Upper lobe of right lung (tissue), 1 donor: Measurements from ENCODE around the gene OTOP3. TPM values are rescaled to one million over a fixed set of nuclear protein-coding genes. Genes with fewer than 3 reads are reported as not detected.
A peak's percentile ranks its signal among the peaks of the same experiment; 100 is the strongest.

Experiments
- ATAC-seq: fragments of 200-7000 bp; cut with Tn5 transposase; one replicate; pipeline ENCODE4 v1.9.1; 2020; ENCODE audit warnings: mild to moderate bottlenecking, moderate library complexity
- DNase-seq: peaks from one replicate; pipeline ENCODE4 v3.0.0-alpha.2; 2020
- H3K27ac ChIP-seq: fragments of 200-600 bp; one replicate; pipeline ENCODE4 v1.8.0; 2022
- H3K27me3 ChIP-seq: fragments of 200-600 bp; one replicate; pipeline ENCODE4 v1.8.0; 2022; ENCODE audit warnings: mild to moderate bottlenecking
- H3K36me3 ChIP-seq: fragments of 200-600 bp; one replicate; pipeline ENCODE4 v1.8.0; 2022
- H3K4me1 ChIP-seq: fragments of 200-600 bp; one replicate; pipeline ENCODE4 v1.8.0; 2022
- H3K4me3 ChIP-seq: fragments of 200-600 bp; one replicate; pipeline ENCODE4 v1.8.0; 2022; ENCODE audit warnings: mild to moderate bottlenecking
- H3K9me3 ChIP-seq: fragments of 200-600 bp; one replicate; pipeline ENCODE4 v1.8.0; 2022
- intact Hi-C: fragments of 100-400 bp; cut with DNase I; formaldehyde crosslinking; loops from one replicate; pipeline ENCODE4 v1.11.0; 2022
- total RNA-seq: library from RNA; stranded (reverse); fragmentation: NEBNext Ultra II Directional; extraction: Animal tissue kit (Norgen Biotek cat#: 25700); gene quantifications from one replicate; pipeline ENCODE4 v1.2.1, GENCODE V29; 2021
- TF ChIP-seq, protein P1 (sequence below): fragments of 200-600 bp; IDR thresholded peaks from one replicate; pipeline ENCODE4 v1.8.0; 2022; ENCODE audit warnings: antibody characterized with exemption
- donor health status: DM: no; HTN: yes; CAD: no; lungs with severe emphysema.

Gene OTOP3
- total RNA-seq, 1 donor from 2014 or later = not detected

DNA sequence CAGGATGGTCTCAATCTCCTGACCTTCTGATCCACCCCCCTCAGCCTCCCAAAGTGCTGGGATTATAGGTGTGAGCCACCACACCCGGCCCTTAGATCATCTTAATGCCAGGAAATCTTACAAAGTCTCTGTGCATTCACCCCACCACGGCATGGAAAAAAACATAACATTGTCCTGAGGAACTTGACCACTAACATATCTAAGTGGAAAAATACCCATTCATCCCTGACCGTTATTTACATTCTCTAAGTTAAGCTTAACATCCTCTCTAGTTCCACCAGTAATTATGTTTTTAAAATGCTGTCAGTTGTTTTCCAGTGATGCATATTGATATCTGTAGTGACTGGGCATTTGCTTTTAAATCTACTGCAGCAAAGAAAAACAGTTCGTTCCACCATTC lies 40.2 kb downstream of the OTOP3 start:
- DNase-seq = no peak
- no peak for ATAC-seq
- Histone ChIP-seq H3K27ac (no peak overlapping the region), H3K27me3 (peaks cover 8% of the 10 kb centered on the region), H3K36me3 (no peaks in the 10 kb centered on the region), H3K4me3 (no peak overlapping the region), H3K4me1 (peaks cover 14% of the 10 kb centered on the region), H3K9me3 (no peaks in the 10 kb centered on the region)
- intact Hi-C loops = no loop called here
- TF ChIP-seq, protein P1, sequence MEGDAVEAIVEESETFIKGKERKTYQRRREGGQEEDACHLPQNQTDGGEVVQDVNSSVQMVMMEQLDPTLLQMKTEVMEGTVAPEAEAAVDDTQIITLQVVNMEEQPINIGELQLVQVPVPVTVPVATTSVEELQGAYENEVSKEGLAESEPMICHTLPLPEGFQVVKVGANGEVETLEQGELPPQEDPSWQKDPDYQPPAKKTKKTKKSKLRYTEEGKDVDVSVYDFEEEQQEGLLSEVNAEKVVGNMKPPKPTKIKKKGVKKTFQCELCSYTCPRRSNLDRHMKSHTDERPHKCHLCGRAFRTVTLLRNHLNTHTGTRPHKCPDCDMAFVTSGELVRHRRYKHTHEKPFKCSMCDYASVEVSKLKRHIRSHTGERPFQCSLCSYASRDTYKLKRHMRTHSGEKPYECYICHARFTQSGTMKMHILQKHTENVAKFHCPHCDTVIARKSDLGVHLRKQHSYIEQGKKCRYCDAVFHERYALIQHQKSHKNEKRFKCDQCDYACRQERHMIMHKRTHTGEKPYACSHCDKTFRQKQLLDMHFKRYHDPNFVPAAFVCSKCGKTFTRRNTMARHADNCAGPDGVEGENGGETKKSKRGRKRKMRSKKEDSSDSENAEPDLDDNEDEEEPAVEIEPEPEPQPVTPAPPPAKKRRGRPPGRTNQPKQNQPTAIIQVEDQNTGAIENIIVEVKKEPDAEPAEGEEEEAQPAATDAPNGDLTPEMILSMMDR = no peak

DNA sequence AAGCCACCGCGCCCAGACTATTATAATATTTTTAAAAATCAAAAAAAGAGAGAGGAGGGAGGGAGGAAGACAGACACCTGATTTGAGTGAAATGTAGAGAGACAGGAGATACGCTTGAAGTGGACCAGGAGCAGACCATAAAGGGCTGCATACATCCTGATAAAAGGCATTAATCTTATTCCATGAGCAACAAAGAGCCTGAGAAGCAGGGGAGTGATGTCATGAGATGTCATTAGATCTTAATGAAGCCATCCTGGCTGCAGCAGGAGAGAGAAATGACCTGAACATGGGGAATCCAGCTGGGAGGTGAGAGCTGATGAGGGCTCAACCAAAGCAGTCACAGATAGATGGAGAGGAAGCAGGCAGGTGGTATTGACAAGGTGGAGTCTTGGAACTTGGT lies 42.1 kb downstream of the OTOP3 start:
- Histone ChIP-seq H3K4me3 (no peak overlapping the region), H3K4me1 (peaks cover 8% of the 10 kb centered on the region), H3K9me3 (no peaks in the 10 kb centered on the region), H3K36me3 (no peaks in the 10 kb centered on the region), H3K27ac (no peak overlapping the region), H3K27me3 (peaks cover 3% of the 10 kb centered on the region)
- no peak for DNase-seq
- TF ChIP-seq, protein P1 = no peak
- intact Hi-C loops = no loop called here
- ATAC-seq = no peak

DNA sequence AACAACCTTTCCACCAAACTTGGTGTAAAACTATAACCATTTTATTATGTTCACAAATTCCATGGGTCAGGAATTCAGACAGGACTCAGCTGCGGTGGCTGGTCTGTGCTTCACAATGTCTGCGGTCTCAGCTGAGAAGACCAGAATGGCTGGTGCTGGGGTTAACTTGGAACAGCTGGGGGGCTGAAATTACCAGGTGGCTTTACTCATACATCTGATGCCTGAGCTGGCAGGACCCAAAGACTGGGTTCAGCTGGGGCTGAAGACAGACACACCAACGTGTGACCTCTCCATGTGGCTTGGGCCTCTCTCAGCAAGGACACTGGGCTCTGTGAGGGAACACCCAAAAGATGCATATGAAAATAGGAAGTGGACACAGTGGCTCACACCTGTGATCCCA lies 42.5 kb downstream of the OTOP3 start:
- DNase-seq = no peak
- H3K27ac ChIP-seq = no peak overlapping the region
- intact Hi-C loops = no loop called here

DNA sequence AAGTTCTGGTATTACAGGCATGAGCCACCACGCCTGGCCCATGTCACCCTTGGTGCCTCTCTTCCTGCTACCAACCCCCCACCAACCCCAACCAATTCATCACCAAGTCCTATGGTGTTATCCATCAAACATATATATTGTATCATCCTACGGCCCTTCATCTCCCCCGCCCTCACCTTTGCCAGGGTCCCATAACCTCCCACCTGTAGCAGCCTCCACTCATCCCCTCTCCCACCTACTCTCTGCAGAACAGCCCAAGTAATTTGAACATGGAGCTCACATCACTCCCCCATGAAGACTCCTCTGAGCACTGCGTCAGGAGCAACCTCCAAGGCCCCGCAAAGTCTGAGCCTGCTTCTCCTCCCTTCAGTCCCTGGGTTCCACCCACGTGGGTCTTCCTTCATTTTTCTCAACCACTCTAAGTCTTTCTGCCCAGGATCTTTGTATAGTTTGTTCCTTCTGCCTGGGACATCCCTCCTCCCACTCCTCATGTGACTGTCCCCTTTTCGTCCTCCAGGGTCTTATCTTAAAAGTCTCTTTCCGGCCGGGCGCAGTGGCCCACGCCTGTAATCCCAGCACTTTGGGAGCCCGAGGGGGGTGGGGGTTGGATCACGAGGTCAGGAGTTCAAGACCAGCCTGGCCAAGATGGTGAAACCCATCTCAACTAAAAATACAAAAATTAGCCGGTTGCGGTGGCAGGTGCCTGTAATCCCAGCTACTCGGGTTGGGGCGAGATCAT lies 43.9 kb downstream of the OTOP3 start:
- Histone ChIP-seq H3K27ac (no peak overlapping the region), H3K27me3 (no peaks in the 10 kb centered on the region), H3K36me3 (no peaks in the 10 kb centered on the region), H3K9me3 (no peaks in the 10 kb centered on the region), H3K4me3 (no peak overlapping the region), H3K4me1 (peaks cover 15% of the 10 kb centered on the region)
- intact Hi-C loops = no loop called here
- TF ChIP-seq, protein P1 = no peak
- DNase-seq = no peak
- ATAC-seq = no peak

More for the DNA sequence above, 42.5 kb downstream of the OTOP3 start:
- H3K4me3 ChIP-seq = no peak overlapping the region
- no peaks in the 10 kb centered on the region for H3K9me3 ChIP-seq
- H3K4me1 ChIP-seq = peaks cover 11% of the 10 kb centered on the region
- no peaks in the 10 kb centered on the region for H3K36me3 ChIP-seq
- TF ChIP-seq, protein P1 = no peak
- peaks cover 1% of the 10 kb centered on the region for H3K27me3 ChIP-seq
- no peak for ATAC-seq

DNA sequence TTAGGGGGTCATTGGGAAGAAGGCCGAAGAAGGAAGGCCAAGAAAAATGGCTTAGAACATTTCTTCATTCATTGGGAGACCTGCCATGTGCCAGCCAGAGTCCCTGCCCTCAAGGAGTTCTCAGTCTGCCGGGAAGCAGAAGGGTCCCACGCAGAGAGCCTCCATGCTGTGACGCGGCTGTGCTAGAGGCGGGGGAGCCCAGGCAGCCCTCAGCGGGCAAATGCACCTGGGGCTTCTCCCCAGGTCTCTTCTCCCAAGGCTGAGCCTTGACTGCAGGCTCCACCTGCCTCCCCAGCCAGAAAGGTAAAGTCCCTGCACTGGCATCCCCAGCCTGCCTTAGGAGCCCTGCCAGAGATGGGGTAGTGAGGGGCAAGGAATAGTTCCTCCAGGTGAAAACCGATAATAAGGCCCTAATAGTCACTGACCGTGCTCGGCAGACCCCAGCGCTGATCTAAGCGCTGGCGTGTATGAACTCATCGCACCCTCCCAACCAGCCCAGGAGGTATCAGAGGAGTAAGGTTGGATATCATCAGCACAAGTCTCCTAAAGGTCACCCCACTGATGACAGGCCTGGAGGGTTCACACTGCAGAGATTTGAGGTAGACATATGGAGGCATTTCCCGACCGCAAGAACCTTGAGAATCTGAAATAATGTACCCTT lies 45.8 kb downstream of the OTOP3 start:
- peak overlapping the region; percentile 57 for H3K4me3 ChIP-seq
- no peaks in the 10 kb centered on the region for H3K27me3 ChIP-seq
- TF ChIP-seq, protein P1 = no peak
- no peaks in the 10 kb centered on the region for H3K9me3 ChIP-seq
- intact Hi-C loops = no loop called here
- peak overlapping the region; percentile 81 for H3K27ac ChIP-seq
- H3K4me1 ChIP-seq = peaks cover 15% of the 10 kb centered on the region
- H3K36me3 ChIP-seq = no peaks in the 10 kb centered on the region
- no peak for DNase-seq
- ATAC-seq = no peak
